HEK293 (cell line): Measurements from ENCODE around the gene CDT1.

ENCODE experiments used
- KLF9 ChIP-seq: fragments of 450-650 bp; formaldehyde crosslinking; IDR thresholded peaks from 2 replicates; pipeline ENCODE4 v1.5.1; 2016; ENCODE audit warnings: missing biosample characterization, missing genetic modification characterization, low read depth
- ZBTB17 ChIP-seq: fragments of 450-650 bp; formaldehyde crosslinking; IDR thresholded peaks from 2 replicates; pipeline ENCODE4 v1.5.1; 2016; ENCODE audit warnings: missing biosample characterization, missing genetic modification characterization
- ZFHX2 ChIP-seq: fragments of 450-650 bp; formaldehyde crosslinking; conservative IDR thresholded peaks from 2 replicates; pipeline ENCODE4 v1.5.1; 2016; ENCODE audit warnings: missing biosample characterization, missing genetic modification characterization
- ZNF112 ChIP-seq: fragments of 450-650 bp; formaldehyde crosslinking; IDR thresholded peaks from 2 replicates; pipeline ENCODE4 v1.5.0; 2017; ENCODE audit warnings: missing biosample characterization, missing genetic modification characterization
- ZNF114 ChIP-seq: fragments of 450-650 bp; formaldehyde crosslinking; IDR thresholded peaks from 2 replicates; pipeline ENCODE4 v1.5.0; 2017; ENCODE audit warnings: missing biosample characterization, missing genetic modification characterization
- ZNF184 ChIP-seq: fragments of 450-650 bp; IDR thresholded peaks from 2 replicates; pipeline ENCODE4 v1.5.1; 2018; ENCODE audit warnings: missing biosample characterization, mild to moderate bottlenecking, missing genetic modification characterization
- ZNF239 ChIP-seq: fragments of 450-650 bp; formaldehyde crosslinking; IDR thresholded peaks from 2 replicates; pipeline ENCODE4 v1.5.1; 2016; ENCODE audit warnings: missing biosample characterization, missing genetic modification characterization
- ZNF24 ChIP-seq: fragments of 450-650 bp; formaldehyde crosslinking; IDR thresholded peaks from 2 replicates; pipeline ENCODE4 v1.5.1; 2016; ENCODE audit warnings: missing biosample characterization, missing genetic modification characterization
- ZNF416 ChIP-seq: fragments of 450-650 bp; formaldehyde crosslinking; IDR thresholded peaks from 2 replicates; pipeline ENCODE4 v1.5.1; 2016; ENCODE audit warnings: missing biosample characterization, missing genetic modification characterization
- ZNF426 ChIP-seq: fragments of 450-650 bp; formaldehyde crosslinking; IDR thresholded peaks from 2 replicates; pipeline ENCODE4 v1.5.1; 2017; ENCODE audit warnings: missing biosample characterization, missing genetic modification characterization, mild to moderate bottlenecking, inconsistent platforms, moderate library complexity
- ZNF433 ChIP-seq: fragments of 450-650 bp; formaldehyde crosslinking; IDR thresholded peaks from 2 replicates; pipeline ENCODE4 v1.5.1; 2016; ENCODE audit warnings: missing biosample characterization, missing genetic modification characterization, low read depth
- ZNF558 ChIP-seq: fragments of 450-650 bp; formaldehyde crosslinking; IDR thresholded peaks from 2 replicates; pipeline ENCODE4 v1.5.1; 2016; ENCODE audit warnings: missing biosample characterization, missing genetic modification characterization
- ZNF571 ChIP-seq: fragments of 450-650 bp; formaldehyde crosslinking; IDR thresholded peaks from 2 replicates; pipeline ENCODE4 v1.5.0; 2017; ENCODE audit warnings: missing biosample characterization, missing genetic modification characterization
- ZNF596 ChIP-seq: fragments of 450-650 bp; IDR thresholded peaks from 2 replicates; pipeline ENCODE4 v1.5.0; 2018; ENCODE audit warnings: missing biosample characterization, mild to moderate bottlenecking, missing genetic modification characterization, moderate library complexity
- ZNF624 ChIP-seq: fragments of 450-650 bp; formaldehyde crosslinking; IDR thresholded peaks from 2 replicates; pipeline ENCODE4 v1.5.1; 2017; ENCODE audit warnings: missing biosample characterization, missing genetic modification characterization
- ZNF626 ChIP-seq: fragments of 450-650 bp; sonication (Bioruptor Pico); formaldehyde crosslinking; IDR thresholded peaks from 2 replicates; pipeline ENCODE4 v1.5.1; 2018; ENCODE audit warnings: missing biosample characterization, missing genetic modification characterization, inconsistent platforms
- ZNF776 ChIP-seq: fragments of 450-650 bp; formaldehyde crosslinking; IDR thresholded peaks from 2 replicates; pipeline ENCODE4 v1.5.0; 2017; ENCODE audit warnings: missing biosample characterization, missing genetic modification characterization, borderline replicate concordance
- ZNF791 ChIP-seq: fragments of 450-650 bp; formaldehyde crosslinking; IDR thresholded peaks from 2 replicates; pipeline ENCODE4 v1.5.1; 2016; ENCODE audit warnings: missing biosample characterization, missing genetic modification characterization
- TF ChIP-seq, protein P1 (sequence below): fragments of 450-650 bp; formaldehyde crosslinking; IDR thresholded peaks from 2 replicates; pipeline ENCODE4 v1.5.1; 2017; ENCODE audit warnings: missing biosample characterization, mild to moderate bottlenecking, missing genetic modification characterization, moderate library complexity
- TF ChIP-seq, protein P2 (sequence below): fragments of 450-650 bp; formaldehyde crosslinking; IDR thresholded peaks from 2 replicates; pipeline ENCODE4 v1.5.1; 2017; ENCODE audit warnings: missing biosample characterization, missing genetic modification characterization
- TF ChIP-seq, protein P3 (sequence below): fragments of 450-650 bp; formaldehyde crosslinking; IDR thresholded peaks from 2 replicates; pipeline ENCODE4 v1.5.1; 2016; ENCODE audit warnings: missing biosample characterization, missing genetic modification characterization
- TF ChIP-seq, protein P4 (sequence below): fragments of 450-650 bp; IDR thresholded peaks from 2 replicates; pipeline ENCODE4 v1.5.1; 2018; ENCODE audit warnings: missing biosample characterization, mild to moderate bottlenecking, missing genetic modification characterization
- TF ChIP-seq, protein P5 (sequence below): fragments of 450-650 bp; formaldehyde crosslinking; IDR thresholded peaks from 2 replicates; pipeline ENCODE4 v1.5.1; 2016; ENCODE audit warnings: missing biosample characterization, missing genetic modification characterization
- TF ChIP-seq, protein P6 (sequence below): fragments of 450-650 bp; formaldehyde crosslinking; conservative IDR thresholded peaks from 2 replicates; pipeline ENCODE4 v1.5.1; 2016; ENCODE audit warnings: low read depth, missing biosample characterization, missing genetic modification characterization

The CDT1 gene

DNA sequence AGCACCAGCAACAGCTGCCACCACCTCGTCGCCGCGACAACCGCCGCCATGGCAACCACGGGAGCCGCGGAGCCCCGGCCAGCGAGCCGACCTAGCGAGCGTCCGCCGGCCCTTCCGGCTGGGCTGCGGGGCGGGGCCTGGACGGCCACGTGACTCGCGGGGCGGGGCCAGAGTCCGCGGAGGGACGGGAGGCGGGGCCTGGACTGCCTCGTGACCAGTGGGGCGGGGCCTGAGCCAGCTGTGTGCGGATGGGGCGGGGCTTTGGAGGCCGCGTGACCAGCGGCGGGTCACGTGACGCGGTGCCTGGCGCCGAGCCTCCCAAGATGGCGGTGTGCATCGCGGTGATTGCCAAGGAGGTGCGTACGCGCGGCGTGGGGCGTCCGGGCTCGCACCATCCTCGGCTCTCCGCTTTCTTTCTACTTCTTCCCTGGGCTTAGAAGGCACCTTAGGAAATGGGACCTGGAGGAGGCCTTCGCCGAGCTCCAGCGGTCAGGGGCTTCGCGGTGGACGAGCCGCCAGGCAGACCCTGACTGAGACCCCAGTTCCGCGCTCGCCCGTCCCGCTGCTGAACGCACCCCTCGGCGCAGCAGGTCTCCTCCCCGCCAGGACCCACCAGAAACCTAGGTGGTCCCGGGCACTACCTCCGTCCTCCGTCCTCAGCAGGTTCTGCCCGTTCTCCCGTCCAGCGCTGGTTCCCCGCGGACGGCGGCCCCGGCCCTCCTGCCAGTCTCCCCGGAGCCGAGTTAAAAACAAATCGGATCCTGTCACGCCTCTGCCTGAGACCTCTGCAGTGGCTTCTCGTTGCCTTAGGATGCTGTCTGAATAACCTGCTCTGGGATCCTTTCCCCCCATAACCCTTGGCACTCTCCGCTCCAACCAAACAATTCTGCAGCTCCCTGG is 53.5 kb downstream of the CDT1 start, which contains the start of the genes GALNS and TRAPPC2L (continued):
- no peak for TF ChIP-seq ZNF776
- TF ChIP-seq ZNF791: 0 out of 2 replicates have a peak, but pooled peaks have one; percentile 6
- TF ChIP-seq, protein P1, sequence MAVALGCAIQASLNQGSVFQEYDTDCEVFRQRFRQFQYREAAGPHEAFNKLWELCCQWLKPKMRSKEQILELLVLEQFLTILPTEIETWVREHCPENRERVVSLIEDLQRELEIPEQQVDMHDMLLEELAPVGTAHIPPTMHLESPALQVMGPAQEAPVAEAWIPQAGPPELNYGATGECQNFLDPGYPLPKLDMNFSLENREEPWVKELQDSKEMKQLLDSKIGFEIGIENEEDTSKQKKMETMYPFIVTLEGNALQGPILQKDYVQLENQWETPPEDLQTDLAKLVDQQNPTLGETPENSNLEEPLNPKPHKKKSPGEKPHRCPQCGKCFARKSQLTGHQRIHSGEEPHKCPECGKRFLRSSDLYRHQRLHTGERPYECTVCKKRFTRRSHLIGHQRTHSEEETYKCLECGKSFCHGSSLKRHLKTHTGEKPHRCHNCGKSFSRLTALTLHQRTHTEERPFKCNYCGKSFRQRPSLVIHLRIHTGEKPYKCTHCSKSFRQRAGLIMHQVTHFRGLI (tag by site-specific recombination): no peak
- no peak for TF ChIP-seq ZNF239 (tag by site-specific recombination)
- no peak for TF ChIP-seq ZNF558 (tag by site-specific recombination)
- no peak for TF ChIP-seq ZNF624 (tag by site-specific recombination)
- TF ChIP-seq ZNF416: no peak
- TF ChIP-seq, protein P2, sequence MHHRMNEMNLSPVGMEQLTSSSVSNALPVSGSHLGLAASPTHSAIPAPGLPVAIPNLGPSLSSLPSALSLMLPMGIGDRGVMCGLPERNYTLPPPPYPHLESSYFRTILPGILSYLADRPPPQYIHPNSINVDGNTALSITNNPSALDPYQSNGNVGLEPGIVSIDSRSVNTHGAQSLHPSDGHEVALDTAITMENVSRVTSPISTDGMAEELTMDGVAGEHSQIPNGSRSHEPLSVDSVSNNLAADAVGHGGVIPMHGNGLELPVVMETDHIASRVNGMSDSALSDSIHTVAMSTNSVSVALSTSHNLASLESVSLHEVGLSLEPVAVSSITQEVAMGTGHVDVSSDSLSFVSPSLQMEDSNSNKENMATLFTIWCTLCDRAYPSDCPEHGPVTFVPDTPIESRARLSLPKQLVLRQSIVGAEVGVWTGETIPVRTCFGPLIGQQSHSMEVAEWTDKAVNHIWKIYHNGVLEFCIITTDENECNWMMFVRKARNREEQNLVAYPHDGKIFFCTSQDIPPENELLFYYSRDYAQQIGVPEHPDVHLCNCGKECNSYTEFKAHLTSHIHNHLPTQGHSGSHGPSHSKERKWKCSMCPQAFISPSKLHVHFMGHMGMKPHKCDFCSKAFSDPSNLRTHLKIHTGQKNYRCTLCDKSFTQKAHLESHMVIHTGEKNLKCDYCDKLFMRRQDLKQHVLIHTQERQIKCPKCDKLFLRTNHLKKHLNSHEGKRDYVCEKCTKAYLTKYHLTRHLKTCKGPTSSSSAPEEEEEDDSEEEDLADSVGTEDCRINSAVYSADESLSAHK (tag by site-specific recombination): 0 out of 2 replicates have a peak, but pooled peaks have one; percentile 28
- no peak for TF ChIP-seq ZNF626 (tag by site-specific recombination)
- no peak for TF ChIP-seq ZNF114 (tag by site-specific recombination)
- peak; percentile 79 for TF ChIP-seq KLF9 (tag by site-specific recombination)
- TF ChIP-seq, protein P3, sequence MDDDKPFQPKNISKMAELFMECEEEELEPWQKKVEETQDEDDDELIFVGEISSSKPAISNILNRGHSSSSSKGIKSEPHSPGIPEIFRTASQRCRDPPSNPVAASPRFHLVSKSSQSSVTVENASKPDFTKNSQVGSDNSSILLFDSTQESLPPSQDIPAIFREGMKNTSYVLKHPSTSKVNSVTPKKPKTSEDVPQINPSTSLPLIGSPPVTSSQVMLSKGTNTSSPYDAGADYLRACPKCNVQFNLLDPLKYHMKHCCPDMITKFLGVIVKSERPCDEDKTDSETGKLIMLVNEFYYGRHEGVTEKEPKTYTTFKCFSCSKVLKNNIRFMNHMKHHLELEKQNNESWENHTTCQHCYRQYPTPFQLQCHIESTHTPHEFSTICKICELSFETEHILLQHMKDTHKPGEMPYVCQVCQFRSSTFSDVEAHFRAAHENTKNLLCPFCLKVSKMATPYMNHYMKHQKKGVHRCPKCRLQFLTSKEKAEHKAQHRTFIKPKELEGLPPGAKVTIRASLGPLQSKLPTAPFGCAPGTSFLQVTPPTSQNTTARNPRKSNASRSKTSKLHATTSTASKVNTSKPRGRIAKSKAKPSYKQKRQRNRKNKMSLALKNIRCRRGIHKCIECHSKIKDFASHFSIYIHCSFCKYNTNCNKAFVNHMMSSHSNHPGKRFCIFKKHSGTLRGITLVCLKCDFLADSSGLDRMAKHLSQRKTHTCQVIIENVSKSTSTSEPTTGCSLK (tag by site-specific recombination): no peak
- TF ChIP-seq ZFHX2 (tag by site-specific recombination): no peak
- no peak for TF ChIP-seq ZNF571
- TF ChIP-seq ZNF112: no peak
- TF ChIP-seq ZNF24 (tag by site-specific recombination): 0 out of 2 replicates have a peak, but pooled peaks have one; percentile 51
- TF ChIP-seq, protein P4, sequence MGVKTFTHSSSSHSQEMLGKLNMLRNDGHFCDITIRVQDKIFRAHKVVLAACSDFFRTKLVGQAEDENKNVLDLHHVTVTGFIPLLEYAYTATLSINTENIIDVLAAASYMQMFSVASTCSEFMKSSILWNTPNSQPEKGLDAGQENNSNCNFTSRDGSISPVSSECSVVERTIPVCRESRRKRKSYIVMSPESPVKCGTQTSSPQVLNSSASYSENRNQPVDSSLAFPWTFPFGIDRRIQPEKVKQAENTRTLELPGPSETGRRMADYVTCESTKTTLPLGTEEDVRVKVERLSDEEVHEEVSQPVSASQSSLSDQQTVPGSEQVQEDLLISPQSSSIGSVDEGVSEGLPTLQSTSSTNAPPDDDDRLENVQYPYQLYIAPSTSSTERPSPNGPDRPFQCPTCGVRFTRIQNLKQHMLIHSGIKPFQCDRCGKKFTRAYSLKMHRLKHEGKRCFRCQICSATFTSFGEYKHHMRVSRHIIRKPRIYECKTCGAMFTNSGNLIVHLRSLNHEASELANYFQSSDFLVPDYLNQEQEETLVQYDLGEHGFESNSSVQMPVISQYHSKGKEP (tag by site-specific recombination): peak; percentile 18; the same call in 1 of the 2 replicates
- TF ChIP-seq, protein P5, sequence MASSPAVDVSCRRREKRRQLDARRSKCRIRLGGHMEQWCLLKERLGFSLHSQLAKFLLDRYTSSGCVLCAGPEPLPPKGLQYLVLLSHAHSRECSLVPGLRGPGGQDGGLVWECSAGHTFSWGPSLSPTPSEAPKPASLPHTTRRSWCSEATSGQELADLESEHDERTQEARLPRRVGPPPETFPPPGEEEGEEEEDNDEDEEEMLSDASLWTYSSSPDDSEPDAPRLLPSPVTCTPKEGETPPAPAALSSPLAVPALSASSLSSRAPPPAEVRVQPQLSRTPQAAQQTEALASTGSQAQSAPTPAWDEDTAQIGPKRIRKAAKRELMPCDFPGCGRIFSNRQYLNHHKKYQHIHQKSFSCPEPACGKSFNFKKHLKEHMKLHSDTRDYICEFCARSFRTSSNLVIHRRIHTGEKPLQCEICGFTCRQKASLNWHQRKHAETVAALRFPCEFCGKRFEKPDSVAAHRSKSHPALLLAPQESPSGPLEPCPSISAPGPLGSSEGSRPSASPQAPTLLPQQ (tag by site-specific recombination): peak; percentile 56; the same call in 1 of the 2 replicates
- TF ChIP-seq ZBTB17: peak; percentile 78; the same call in 1 of the 2 replicates
- TF ChIP-seq ZNF433 (tag by site-specific recombination): no peak
- TF ChIP-seq, protein P6, sequence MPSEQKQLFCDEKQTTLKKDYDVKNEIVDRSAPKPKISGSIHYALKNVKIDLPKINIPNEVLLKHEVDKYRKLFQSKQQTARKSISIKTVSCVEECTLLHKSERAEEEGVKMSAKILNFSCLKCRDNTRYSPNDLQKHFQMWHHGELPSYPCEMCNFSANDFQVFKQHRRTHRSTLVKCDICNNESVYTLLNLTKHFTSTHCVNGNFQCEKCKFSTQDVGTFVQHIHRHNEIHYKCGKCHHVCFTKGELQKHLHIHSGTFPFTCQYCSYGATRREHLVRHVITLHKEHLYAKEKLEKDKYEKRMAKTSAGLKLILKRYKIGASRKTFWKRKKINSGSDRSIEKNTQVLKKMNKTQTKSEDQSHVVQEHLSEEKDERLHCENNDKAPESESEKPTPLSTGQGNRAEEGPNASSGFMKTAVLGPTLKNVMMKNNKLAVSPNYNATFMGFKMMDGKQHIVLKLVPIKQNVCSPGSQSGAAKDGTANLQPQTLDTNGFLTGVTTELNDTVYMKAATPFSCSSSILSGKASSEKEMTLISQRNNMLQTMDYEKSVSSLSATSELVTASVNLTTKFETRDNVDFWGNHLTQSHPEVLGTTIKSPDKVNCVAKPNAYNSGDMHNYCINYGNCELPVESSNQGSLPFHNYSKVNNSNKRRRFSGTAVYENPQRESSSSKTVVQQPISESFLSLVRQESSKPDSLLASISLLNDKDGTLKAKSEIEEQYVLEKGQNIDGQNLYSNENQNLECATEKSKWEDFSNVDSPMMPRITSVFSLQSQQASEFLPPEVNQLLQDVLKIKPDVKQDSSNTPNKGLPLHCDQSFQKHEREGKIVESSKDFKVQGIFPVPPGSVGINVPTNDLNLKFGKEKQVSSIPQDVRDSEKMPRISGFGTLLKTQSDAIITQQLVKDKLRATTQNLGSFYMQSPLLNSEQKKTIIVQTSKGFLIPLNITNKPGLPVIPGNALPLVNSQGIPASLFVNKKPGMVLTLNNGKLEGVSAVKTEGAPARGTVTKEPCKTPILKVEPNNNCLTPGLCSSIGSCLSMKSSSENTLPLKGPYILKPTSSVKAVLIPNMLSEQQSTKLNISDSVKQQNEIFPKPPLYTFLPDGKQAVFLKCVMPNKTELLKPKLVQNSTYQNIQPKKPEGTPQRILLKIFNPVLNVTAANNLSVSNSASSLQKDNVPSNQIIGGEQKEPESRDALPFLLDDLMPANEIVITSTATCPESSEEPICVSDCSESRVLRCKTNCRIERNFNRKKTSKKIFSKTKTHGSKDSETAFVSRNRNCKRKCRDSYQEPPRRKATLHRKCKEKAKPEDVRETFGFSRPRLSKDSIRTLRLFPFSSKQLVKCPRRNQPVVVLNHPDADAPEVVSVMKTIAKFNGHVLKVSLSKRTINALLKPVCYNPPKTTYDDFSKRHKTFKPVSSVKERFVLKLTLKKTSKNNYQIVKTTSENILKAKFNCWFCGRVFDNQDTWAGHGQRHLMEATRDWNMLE (tag by site-specific recombination): no peak
- TF ChIP-seq ZNF596 (tag by site-specific recombination): no peak
- no peak for TF ChIP-seq ZNF426
- no peak for TF ChIP-seq ZNF184 (tag by site-specific recombination)
